DMS 273 treated with DMSO at 0.1 percent for 48 hours (cell line): Measurements from ENCODE around the gene GSE1.

Source experiments
- DNase-seq: peaks from one replicate; lab custom pipeline; 2025; lab: John Stamatoyannopoulos, UW

GSE1 gene

DNA sequence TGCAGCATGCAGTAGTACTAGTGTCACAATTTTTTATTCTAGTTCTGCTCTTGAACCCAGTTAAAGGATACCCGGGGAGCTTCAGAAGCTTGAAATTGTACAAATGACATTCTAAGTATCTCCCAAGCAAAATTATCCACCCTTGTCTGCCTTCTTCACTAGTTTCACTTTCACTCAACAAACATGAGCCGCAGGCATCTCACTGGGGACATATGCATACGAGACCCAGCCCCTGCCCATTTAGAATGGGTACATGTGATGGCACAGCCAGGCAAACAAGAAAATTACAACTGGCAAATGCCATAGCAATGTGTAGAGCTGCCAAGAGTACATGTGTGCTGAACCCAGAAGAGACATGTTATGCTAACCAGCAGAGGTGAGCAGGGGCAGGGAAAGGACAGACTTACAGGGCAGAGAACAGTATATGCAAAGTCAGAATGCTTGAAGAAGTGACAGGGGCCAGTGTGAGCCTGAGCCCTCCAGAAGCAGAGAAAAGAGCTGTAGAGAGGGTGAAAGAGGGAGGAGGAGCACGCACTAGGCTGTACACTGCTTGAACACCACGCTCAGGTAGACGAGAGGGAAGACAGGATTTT, 67.3 kb downstream of the GSE1 start:
- DNase-seq, result no peak

GRCh38 chr16:85681255-85681654, 68.1 kb downstream of the GSE1 start:
- DNase-seq, result no peak

GRCh38 chr16:85682516-85682915, 69.4 kb downstream of the GSE1 start:
- DNase-seq, result no peak

DNA sequence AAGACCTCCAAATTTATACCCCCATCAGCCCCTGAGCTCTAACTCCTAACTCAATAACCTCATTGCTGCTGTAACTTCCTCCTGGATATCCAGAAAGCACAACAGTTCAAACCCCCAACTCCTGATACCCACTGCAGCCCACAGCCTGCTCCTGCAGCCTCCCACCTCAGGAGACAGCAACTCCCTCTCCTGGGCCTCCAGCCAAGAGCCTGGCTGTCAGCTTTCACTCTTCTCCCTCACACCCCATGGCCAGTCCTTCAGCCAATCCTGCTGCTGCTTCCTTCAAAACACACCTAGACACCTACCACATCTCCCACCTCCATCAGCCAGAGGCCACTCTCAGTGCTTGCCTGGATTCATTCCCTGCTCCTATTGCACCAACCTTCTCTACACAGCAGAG, 70.2 kb downstream of the GSE1 start:
- no peak for DNase-seq

DNA sequence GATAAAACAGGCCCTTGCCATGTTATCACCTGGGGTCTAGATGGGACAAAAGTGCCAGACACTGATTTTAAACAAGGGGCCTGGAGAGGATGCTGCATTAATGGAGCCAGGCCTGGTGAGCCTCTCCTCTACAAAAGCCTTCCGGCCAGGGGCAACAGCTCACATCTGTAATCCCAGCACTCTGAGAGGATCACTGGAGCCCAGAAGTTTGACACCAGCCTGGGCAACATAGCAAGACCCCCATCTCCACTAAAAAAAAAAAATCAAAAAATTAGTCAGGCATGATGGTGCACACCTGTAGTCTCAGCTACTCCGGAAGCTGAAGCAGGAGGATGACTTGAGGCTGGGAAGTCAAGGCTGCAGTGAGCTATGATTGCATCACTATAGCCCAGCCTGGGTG, 72.1 kb downstream of the GSE1 start:
- no peak for DNase-seq

GRCh38 chr16:85686912-85687591, 73.9 kb downstream of the GSE1 start:
- DNase-seq, result no peak

- DNase-seq, result no peak
These were observed 74.7 kb downstream of the GSE1 start for GRCh38 chr16:85687651-85688471.

DNA sequence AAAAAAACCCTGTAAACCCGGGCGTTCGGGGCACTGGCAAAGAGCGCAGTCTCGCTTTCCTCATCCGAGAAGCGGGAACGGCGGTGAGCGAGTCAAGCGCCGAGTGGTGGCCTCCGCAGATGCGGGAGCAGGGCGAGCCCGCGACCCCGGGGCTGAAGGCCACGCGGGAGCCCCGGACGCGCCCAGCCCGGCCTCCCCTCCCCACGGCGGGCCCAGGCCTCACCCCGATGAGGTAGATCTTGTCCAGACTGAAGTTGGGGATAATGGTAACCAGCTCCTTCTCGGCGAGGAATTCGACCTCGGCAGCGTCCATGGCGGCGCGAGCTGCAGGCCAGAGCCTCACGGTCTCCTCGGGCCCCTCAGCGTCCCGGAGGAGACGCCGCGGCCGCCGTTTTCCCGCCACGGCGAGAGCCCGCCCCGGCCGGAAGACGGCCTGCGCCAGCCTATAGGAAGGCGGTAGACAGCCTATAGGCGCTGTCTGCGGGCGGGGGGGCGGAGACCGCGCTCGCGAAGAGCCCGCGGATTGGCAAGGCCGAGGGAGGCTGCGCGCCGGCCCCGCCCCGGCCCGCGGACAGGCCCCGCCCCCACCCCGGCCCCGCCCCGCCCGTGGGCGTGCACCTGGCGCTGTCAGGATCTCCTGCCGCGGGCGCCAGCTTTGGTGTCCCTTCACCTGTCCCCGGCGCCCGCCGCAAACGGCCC, 75.6 kb downstream of the GSE1 start, which contains the start of gene GINS2:
GINS2 (minus strand) TSS at position 369 of the 699 bp plus-strand sequence; CDS start at position 313, 56 bp downstream.
- DNase-seq, result peak; percentile 73

DNA sequence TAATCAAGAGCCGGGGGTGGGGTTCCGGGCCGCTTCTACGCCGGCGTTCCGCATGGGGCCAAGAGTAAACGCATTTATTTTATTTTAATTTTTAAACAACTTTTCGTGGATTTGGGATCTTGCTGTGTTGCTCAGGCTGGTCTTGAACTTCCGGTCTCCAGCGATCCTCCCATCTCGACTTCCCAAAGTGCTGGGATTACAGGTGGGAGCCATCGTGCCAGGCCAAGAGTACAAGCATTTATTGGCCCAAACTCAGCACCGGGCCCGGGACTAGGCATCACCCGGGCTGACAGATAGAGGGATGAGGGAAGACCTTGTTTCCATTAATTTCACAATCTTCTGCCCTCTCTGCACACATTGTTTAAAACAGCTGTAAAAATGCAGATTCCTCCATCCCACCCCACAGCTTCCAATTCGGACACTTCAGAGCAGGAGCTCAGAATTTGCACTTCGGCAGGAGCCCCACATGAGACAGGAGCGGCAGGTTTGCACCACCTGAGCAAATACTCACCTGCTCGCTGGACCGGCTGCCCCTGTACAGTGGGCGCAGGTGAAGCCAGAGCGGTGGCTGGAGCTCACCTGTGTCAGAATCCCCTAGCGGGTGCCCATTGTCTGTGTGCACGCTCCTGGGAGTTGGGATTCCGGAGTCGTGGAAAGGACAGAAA, 76.3 kb downstream of the GSE1 start:
- DNase-seq, result no peak

GRCh38 chr16:85689950-85690320, 76.8 kb downstream of the GSE1 start:
- DNase-seq, result no peak

- DNase-seq, result no peak
These were observed 77.4 kb downstream of the GSE1 start for GRCh38 chr16:85690469-85691064.

GRCh38 chr16:85695196-85696128, 82.3 kb downstream of the GSE1 start:
- no peak for DNase-seq

DNA sequence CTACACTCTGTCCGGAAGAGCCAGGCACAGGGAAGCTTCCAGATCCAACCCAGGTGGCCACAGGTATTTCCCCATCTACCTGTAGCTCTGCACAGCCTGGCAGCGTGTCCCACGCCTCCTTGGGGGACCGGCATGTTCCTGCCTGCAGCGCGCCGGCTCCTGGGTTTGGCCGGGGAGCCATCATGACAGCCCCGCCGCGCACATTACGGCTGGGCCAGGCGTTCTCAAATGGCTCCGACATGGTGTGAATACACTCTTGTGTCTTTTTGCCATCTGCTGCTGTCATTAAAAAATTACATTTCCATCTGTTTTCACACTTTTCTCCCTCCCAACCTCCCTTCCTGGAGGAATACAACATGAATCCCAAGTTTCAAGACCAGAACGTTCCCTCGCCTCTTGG, 83.7 kb downstream of the GSE1 start:
- DNase-seq, result no peak

DNA sequence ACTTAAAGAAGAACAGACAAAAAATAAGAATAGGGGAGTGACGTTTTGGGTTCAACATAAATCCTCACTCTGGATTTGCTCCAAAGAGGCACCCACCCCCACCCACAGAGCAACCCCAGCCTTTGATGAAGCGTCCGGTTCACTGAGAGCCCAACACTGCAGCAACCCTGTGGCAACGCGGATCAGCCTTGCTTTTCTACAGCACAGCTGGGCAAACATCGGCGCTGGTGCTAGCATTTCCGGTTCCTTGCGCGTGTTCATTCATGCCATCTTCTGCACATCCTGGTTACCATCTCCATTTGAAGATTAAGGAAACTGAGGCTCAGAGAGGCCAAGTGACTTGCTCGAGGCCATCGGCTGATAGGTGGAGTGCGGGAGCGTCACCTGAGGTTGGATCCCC, 84.3 kb downstream of the GSE1 start:
- no peak for DNase-seq

DNA sequence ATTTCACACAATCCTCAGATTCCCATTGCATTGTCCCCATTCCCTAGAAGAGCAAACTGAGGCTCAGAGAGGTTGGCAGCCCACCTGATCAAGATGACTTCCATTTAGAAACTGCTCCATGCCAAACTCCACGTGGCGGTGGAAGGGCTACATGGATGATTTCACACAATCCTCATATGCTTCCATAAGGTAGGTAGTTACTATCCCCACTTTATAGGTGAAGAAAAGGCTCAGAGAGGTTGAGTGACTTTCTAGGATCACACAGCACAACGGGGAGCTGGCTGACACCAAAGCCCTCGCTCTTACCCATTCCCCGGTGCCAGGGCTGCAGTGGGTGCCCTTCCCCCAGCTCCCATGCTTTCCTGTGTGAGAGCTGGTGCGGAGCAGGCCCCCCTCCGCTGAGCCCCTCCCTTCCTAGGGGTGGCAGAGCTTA, 85.4 kb downstream of the GSE1 start:
- no peak for DNase-seq

- DNase-seq, result no peak
These were observed 85.9 kb downstream of the GSE1 start for GRCh38 chr16:85698935-85699558.

- no peak for DNase-seq
These were observed 86.5 kb downstream of the GSE1 start for GRCh38 chr16:85699628-85700027.

GRCh38 chr16:85704011-85704410, 90.9 kb downstream of the GSE1 start:
- DNase-seq, result no peak

DNA sequence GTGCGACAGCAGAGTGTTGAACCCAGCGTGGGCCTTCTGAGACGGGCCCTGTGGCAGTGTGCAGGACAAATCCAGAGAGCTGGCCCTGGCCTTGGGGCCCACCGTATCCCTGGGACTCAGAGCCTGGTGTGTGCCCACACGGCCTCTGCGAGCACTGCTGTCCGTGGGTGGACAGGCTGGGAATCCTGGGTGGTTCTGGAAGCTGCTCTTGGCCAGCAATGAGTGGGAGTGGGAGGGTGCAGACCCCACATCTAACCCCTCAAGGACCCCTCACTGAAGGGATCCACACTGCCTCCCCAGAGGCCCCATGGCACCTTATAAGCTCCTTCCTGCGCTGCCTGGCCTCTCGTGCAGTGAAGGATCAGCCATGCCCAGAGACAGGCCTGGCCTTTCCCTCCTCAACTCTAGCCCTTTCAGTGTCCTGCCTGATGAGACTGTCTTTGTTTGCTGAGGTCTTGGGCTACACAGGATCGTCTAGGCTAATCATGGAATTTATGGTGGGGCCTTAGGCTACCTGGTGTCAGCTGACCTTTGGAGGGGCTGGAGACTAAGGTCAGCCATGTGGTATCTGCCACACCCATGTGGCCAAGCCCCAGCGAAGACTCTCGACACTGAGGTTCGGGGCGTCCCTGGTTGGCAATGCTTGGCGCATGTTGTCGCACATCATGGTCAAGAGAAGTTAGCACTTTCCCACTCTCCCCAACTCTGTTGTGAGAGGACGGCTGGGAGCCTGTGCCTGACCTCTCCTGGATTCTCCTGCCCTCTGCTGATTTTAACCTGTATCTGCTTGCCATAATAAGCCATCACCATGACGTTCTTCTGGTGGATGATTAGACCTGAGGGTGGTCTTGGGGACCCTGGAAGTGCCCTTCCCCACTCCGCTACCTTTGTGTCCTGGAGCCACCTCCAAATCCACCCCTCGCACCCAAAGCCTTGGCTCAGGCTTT, 92.1 kb downstream of the GSE1 start:
- no peak for DNase-seq
